ENCODE results near the gene TMCO2. TPM values are rescaled to one million over a fixed set of nuclear protein-coding genes. Genes with fewer than 3 reads are reported as not detected.
A peak's percentile ranks its signal among the peaks of the same experiment; 100 is the strongest.

Gene TMCO2
- polyA plus RNA-seq, 5 donors, result not detected

- peak; percentile 94 to 95 for DNase-seq
Measured at GRCh38 chr1:40257688-40258444, 10.1 kb downstream of the TMCO2 start, which contains the start of gene ZMPSTE24. Gene ZMPSTE24 (plus strand): TSS chr1:40258236. CDS start chr1:40258272, 36 bp downstream.

GRCh38 chr1:40258445-40258769 is 10.7 kb downstream of the TMCO2 start:
- DNase-seq, result no peak

DNA sequence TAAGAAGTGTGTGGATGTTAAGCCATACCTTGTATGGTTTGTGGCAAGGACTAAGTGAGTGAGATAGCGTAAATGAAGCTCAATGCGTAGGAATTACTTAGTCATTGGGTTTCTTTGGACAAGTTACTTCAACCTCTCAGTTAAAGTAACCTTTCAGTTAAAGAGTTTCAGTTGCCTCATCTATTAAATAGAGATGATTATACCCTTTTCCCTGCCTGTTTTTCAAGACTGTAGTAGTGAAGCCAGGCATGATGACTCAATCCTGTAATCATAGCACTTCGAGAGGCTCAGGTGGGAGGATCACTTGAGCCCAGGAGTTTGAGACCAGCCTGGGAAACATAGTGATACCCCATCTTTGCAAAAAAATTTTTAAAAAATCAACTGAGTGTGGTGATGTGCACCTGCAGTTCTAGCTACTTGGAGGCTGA is 16.6 kb downstream of the TMCO2 start:
- DNase-seq, result no peak

DNA sequence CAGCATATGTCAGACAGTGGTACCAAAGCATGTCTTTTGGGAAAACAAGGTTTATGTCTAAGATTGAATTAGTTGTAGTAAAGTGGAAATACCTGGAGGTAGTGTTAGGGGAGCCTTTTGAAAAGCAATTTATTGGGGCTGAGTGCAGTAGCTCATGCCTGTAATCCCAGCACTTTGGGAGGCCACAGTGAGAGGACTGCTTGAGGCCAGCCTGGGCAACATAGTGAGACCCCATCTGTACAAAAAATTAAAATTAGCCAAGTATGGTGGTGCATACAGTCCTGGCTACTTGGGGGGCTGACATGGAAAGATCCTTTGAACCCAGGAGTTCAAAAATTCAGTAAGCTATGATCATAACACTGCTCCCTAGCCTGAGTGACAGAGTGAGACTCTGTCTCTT is 17.6 kb downstream of the TMCO2 start:
- DNase-seq, result no peak

GRCh38 chr1:40265919-40266318 is 18.2 kb downstream of the TMCO2 start:
- no peak for DNase-seq

DNA sequence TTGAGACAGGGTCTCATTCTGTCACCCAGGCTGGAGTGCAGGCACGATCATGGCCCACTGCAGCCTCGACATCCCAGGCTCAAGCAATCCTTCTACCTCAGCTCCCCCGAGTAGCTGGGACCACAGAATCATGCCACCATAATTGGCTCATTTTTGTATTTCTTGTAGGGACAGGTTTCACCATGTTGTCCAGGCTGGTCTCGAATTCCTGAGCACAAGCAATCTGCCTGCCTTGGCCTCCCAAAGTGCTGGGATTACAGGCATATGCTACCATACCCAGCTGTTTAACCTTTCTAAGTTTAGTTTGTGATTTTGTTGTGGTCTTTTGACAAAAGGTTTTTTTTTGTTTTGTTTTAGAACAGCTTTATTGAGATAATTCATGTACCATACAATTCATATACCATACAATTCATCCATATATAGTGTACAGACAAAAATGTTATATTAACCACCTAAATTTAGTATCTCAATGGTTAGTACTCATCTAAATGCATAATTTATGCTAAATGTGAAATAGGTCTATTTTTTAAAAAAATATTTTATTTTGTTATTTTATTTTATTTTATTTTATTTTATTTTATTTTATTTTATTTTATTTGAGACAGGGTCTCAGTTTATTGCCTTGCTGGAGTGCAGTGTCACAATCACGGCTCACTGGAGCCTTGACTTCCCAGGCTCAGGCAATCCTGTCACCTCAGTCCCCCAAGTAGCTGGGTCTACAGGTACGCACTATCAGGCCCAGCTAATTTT is 19.2 kb downstream of the TMCO2 start:
- DNase-seq, result no peak

GRCh38 chr1:40267767-40268187 is 20.0 kb downstream of the TMCO2 start:
- DNase-seq, result no peak

DNA sequence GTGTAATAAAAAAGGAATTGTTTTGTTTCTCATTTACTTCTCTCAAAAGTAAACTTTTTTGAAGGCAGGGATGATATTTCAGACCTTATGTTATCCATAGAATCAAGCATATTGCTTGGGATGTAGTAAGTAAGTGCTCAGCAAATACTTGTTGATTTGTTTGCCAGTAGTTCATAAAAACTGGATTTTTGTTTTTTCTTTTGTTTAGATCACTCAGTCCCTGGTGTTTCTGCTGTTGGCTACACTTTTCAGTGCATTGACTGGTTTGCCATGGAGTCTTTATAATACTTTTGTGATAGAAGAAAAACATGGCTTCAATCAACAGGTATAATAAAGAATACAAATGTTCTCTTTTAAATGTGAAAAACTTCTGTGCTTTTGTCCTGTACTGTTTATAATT is 20.5 kb downstream of the TMCO2 start:
- no peak for DNase-seq

- no peak for DNase-seq
Measured at GRCh38 chr1:40270152-40270834, 22.6 kb downstream of the TMCO2 start.

GRCh38 chr1:40272653-40273213 is 25.0 kb downstream of the TMCO2 start:
- DNase-seq, result no peak

- no peak for DNase-seq
Measured at GRCh38 chr1:40273547-40274166, 25.9 kb downstream of the TMCO2 start.

GRCh38 chr1:40274331-40274730 is 26.6 kb downstream of the TMCO2 start:
- no peak for DNase-seq

DNA sequence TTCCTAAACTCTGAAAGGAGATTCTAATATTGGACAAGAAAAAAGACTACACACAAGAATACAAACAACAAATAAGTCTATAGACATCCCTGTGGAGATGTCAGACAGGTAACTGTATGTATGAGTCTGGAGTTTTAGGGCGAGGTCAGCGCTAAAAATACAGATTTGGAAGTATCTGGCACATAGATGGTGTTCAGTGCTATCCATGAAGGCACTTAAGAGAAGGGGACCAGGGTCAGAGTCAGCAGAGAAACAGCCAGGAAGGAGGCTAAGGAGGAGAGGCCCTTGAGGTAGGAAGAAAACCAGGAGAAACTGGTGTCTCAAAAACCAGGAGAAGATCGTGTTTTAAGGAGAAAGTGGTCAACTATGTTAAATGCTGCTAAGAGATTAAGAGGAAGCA is 28.4 kb downstream of the TMCO2 start:
- DNase-seq, result no peak

GRCh38 chr1:40281853-40282252 is 34.1 kb downstream of the TMCO2 start:
- DNase-seq, result no peak

DNA sequence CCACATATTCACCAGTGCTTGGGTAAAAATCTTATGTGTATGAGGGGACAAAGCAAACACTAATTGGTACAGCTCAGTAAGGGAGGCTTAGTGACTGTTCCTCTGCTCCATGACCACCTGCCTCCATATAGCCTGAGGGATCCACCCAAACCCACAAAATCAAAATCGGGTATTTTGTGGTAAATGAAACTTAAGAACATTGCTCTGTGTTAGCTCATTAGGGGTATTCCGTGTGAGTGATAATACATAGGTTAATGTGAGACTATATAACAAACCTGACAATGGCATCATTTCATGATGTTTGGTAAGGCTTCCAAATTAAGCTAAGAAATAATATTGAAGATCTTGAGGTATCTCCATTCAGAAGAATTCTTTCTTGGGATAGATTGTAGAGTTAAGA is 43.6 kb downstream of the TMCO2 start:
- no peak for DNase-seq

- no peak for DNase-seq
Measured at GRCh38 chr1:40299366-40300248, 51.9 kb downstream of the TMCO2 start.

- DNase-seq, result no peak
Measured at GRCh38 chr1:40300249-40300567, 52.5 kb downstream of the TMCO2 start.

DNA sequence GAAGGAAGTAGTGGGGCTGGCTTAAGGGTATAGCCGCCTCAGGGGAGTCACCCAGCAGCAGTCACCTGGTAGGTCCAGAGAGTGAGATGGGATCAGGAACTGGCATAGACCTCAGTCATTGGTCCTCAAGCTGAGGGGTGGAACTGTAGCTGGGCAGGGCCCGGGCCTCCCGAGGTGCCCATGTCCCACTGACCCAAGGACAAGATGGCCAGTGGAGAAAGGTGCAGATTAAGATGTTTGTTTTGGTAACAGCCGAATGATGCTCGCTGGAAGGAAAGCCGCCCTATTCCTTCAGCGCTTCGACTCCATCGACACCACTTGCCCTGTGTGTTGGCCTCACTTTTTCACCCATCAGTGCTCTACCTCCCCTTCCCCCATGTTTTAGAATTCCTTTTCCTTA is 52.9 kb downstream of the TMCO2 start:
- no peak for DNase-seq

GRCh38 chr1:40301066-40301465 is 53.3 kb downstream of the TMCO2 start:
- no peak for DNase-seq

Measured in right lung (tissue), 5 donors.